Gastrocnemius medialis (tissue), 4 donors: ENCODE measurements around the gene CRYM. TPM values are rescaled to one million over a fixed set of nuclear protein-coding genes. Genes with fewer than 3 reads are reported as not detected.

Source experiments
- ATAC-seq, 2 donors: fragments of 150-250 bp; one replicate each; pipeline ENCODE4 v1.9.1; 2016
- DNase-seq, 2 donors: peaks; one replicate each; pipeline ENCODE4 v3.0.0-alpha.2; 2019
- H3K27ac ChIP-seq, 4 donors: fragments of 200-600 bp; sonication (generic); 1 replicate in 1 of 4; 2 replicates in 3 of 4; pipeline ENCODE4 v1.5.1; 2016 to 2018; ENCODE audit warnings: mild to moderate bottlenecking in 2 of 4, moderate library complexity in 1 of 4
- H3K27me3 ChIP-seq, 3 donors: fragments of 200-600 bp; sonication (generic) in 2 of 3; 1 replicate in 1 of 3; 2 replicates in 2 of 3; pipeline versions ENCODE4 v1.5.1 to v1.6.0; 2016 to 2019; ENCODE audit warnings: mild to moderate bottlenecking in 1 of 3, moderate library complexity in 1 of 3
- H3K36me3 ChIP-seq, 2 donors: fragments of 200-600 bp; sonication (generic) in 1 of 2; one replicate each; pipeline ENCODE4 v1.5.1; 2017 to 2018
- H3K4me1 ChIP-seq, 2 donors: fragments of 200-600 bp; sonication (generic) in 1 of 2; one replicate each; pipeline ENCODE4 v1.5.1; 2016 to 2017; ENCODE audit warnings: mild to moderate bottlenecking in 2 of 2
- H3K4me3 ChIP-seq, 4 donors: fragments of 200-600 bp; sonication (generic) in 3 of 4; 1 replicate in 1 of 4; 2 replicates in 3 of 4; pipeline ENCODE4 v1.5.1; 2016 to 2019; ENCODE audit warnings: mild to moderate bottlenecking in 2 of 4
- H3K9me3 ChIP-seq, 3 donors: fragments of 200-600 bp; sonication (generic) in 2 of 3; 1 replicate in 1 of 3; 2 replicates in 2 of 3; pipeline ENCODE4 v1.5.1; 2016 to 2019
- POLR2A ChIP-seq, 2 donors: fragments of 450-650 bp; IDR thresholded peaks; one replicate each; pipeline ENCODE4 v1.6.1; 2017; ENCODE audit warnings: antibody characterized with exemption in 2 of 2, mild to moderate bottlenecking in 2 of 2, moderate library complexity in 2 of 2
- in situ Hi-C, 4 donors: fragments of 200-750 bp; cut with MboI; loops; one replicate each; pipeline versions ENCODE4 v1.15.0 to v1.8.0; 2017; ENCODE audit warnings: low sequenced_read_pairs in 4 of 4
- intact Hi-C: fragments of 100-400 bp; cut with DNase I; formaldehyde crosslinking; loops from one replicate; pipeline ENCODE4 v1.15.1; 2023; ENCODE audit warnings: low total_unique reads
- total RNA-seq, 4 donors: library from RNA; depleted of rRNA; stranded (reverse); fragments of >200 nt; gene quantifications; one replicate each; pipeline versions ENCODE4 v1.1.0 to v1.2.3, GENCODE V29; 2016
- TF ChIP-seq, protein P1 (sequence below), 5 experiments: fragments of 450-650 bp in 3 of 5; fragments of 200-600 bp in 2 of 5; sonication (generic) in 2 of 5; IDR thresholded peaks in 4 of 5; conservative IDR thresholded peaks in 1 of 5; 1 replicate in 4 of 5; 2 replicates in 1 of 5; pipeline ENCODE4 v1.5.1; 2016 to 2019; ENCODE audit warnings: antibody characterized with exemption in 5 of 5, mild to moderate bottlenecking in 3 of 5, moderate library complexity in 3 of 5

CRYM gene
- total RNA-seq, 4 donors from 2014 or later = not detected

GRCh38 chr16:21233521-21234150 lies 44.5 kb downstream of the CRYM start, which contains the start of gene ANKS4B:
Gene ANKS4B, plus strand, starts transcription at chr16:21233699. Its CDS starts 39 bp downstream, at chr16:21233738.
- TF ChIP-seq POLR2A (IDR thresholded peaks at IDR 0.05) = no peak
- TF ChIP-seq, protein P1, sequence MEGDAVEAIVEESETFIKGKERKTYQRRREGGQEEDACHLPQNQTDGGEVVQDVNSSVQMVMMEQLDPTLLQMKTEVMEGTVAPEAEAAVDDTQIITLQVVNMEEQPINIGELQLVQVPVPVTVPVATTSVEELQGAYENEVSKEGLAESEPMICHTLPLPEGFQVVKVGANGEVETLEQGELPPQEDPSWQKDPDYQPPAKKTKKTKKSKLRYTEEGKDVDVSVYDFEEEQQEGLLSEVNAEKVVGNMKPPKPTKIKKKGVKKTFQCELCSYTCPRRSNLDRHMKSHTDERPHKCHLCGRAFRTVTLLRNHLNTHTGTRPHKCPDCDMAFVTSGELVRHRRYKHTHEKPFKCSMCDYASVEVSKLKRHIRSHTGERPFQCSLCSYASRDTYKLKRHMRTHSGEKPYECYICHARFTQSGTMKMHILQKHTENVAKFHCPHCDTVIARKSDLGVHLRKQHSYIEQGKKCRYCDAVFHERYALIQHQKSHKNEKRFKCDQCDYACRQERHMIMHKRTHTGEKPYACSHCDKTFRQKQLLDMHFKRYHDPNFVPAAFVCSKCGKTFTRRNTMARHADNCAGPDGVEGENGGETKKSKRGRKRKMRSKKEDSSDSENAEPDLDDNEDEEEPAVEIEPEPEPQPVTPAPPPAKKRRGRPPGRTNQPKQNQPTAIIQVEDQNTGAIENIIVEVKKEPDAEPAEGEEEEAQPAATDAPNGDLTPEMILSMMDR (IDR thresholded peaks at IDR 0.05 in 4 of 5, conservative IDR thresholded peaks at IDR 0.05 in 1 of 5) = no peak
- DNase-seq (no peak), ATAC-seq (no peak)
- H3K4me1 ChIP-seq = no peaks in the 10 kb centered on the region
- no peak within 1 kb of the TSS for H3K27ac ChIP-seq
- H3K27me3 ChIP-seq = peaks cover 0 to 17% (median 3%) of the 10 kb centered on the region in 3 donors
- H3K9me3 ChIP-seq = no peaks in the 10 kb centered on the region
- H3K36me3 ChIP-seq = no peaks in the 10 kb centered on the region
- intact Hi-C loops = no loop called here
- no peak within 1 kb of the TSS for H3K4me3 ChIP-seq
- in situ Hi-C loops = no loop called here

DNA sequence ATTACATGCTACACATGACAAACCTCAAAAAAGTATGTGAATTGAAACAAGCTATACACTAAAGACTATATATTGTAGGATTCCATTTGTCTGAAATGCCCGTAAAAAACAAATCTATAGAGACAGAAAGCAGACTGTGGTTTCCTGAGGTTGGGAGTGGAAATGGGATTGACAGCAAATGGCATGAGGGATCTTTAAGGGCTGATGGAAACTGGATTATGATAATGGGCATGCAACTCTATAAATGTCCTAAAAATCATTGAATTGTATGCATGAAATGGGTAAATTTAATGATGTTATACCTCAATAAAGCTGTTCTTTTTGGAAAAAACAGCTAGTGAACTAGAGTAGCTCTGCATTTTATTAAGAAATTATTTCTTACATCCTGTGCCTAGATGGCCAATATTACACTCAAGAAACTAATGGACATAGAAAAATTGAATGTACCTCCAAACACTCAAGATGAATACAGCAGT lies 45.0 kb downstream of the CRYM start:
- TF ChIP-seq, protein P1 (IDR thresholded peaks at IDR 0.05 in 4 of 5, conservative IDR thresholded peaks at IDR 0.05 in 1 of 5) = no peak
- no peak for TF ChIP-seq POLR2A (IDR thresholded peaks at IDR 0.05)
- DNase-seq (no peak), ATAC-seq (no peak)
- Histone ChIP-seq H3K27ac (no peak overlapping the region), H3K36me3 (no peaks in the 10 kb centered on the region), H3K4me3 (no peak overlapping the region), H3K4me1 (no peaks in the 10 kb centered on the region), H3K9me3 (no peaks in the 10 kb centered on the region), H3K27me3 (peaks cover 0 to 17% (median 3%) of the 10 kb centered on the region in 3 donors)
- in situ Hi-C loops (no loop called here), intact Hi-C loops (no loop called here)

DNA sequence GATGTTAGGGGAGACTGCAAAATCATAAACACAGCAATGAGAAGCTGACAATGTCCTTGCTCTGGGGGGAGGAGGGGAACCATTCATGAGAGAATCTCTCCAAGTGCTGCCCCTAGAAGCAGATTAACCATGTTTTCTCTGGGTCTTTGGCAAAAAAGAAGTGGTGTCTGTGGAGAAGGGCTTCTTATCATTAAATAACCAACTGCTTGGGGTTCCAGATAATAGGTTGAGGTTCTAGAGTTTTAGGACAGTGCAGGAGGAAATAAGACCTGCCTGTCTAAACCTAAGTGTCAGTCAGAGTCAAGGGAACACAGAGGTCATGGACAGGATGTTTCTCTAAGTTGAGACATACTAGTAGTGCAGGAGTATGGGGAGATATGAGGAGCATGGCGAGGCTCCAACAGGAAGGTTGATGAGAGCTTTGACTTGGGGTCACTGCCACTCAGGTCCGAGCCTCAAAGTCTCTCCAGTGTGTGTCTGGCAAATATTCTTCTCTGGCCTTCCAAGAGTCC lies 49.7 kb downstream of the CRYM start:
- no peak for DNase-seq
- intact Hi-C loops (no loop called here), in situ Hi-C loops (no loop called here)
- H3K27me3 ChIP-seq = peaks cover 0 to 21% (median 3%) of the 10 kb centered on the region in 3 donors
- TF ChIP-seq POLR2A (IDR thresholded peaks at IDR 0.05) = no peak
- TF ChIP-seq, protein P1 (IDR thresholded peaks at IDR 0.05 in 4 of 5, conservative IDR thresholded peaks at IDR 0.05 in 1 of 5) = no peak
- H3K9me3 ChIP-seq = no peaks in the 10 kb centered on the region
- no peak overlapping the region for H3K27ac ChIP-seq
- H3K4me3 ChIP-seq = no peak overlapping the region
- H3K4me1 ChIP-seq = no peaks in the 10 kb centered on the region
- H3K36me3 ChIP-seq = no peaks in the 10 kb centered on the region
- no peak for ATAC-seq

DNA sequence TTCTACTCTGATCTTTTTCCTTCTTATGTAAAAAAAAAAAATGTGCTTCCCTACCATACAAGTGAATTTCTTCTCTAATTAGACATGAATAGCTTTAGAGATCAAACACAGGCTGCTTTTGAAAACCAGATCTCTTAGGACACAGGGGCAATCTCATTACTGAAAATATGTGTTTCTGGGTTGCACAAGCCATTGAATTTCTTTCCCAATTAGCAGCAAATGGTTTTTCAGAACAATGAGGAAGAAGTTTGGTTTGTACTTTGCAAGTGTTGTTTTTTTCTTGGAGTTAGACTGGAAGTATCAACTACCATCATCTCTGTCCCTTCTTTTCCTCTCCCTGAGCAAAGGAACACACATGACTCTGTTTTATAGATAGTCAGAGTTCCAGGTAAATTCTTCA lies 50.2 kb downstream of the CRYM start:
- H3K4me3 ChIP-seq = no peak overlapping the region
- in situ Hi-C loops (no loop called here), intact Hi-C loops (no loop called here)
- H3K27ac ChIP-seq = no peak overlapping the region
- DNase-seq (no peak), ATAC-seq (no peak)
- no peak for TF ChIP-seq POLR2A (IDR thresholded peaks at IDR 0.05)
- H3K4me1 ChIP-seq = no peaks in the 10 kb centered on the region
- H3K9me3 ChIP-seq = no peaks in the 10 kb centered on the region
- no peaks in the 10 kb centered on the region for H3K36me3 ChIP-seq
- H3K27me3 ChIP-seq = peaks cover 0 to 16% (median 3%) of the 10 kb centered on the region in 3 donors

- no peaks in the 10 kb centered on the region for H3K4me1 ChIP-seq
- H3K9me3 ChIP-seq = no peaks in the 10 kb centered on the region
- H3K27me3 ChIP-seq = peaks cover 0 to 8% (median 0%) of the 10 kb centered on the region in 3 donors
- H3K27ac ChIP-seq = no peak overlapping the region
- DNase-seq = no peak
- intact Hi-C loops = no loop called here
- H3K4me3 ChIP-seq = no peak overlapping the region
- TF ChIP-seq POLR2A (IDR thresholded peaks at IDR 0.05) = no peak
- TF ChIP-seq, protein P1 (IDR thresholded peaks at IDR 0.05 in 4 of 5, conservative IDR thresholded peaks at IDR 0.05 in 1 of 5) = no peak
- no peak for ATAC-seq
- in situ Hi-C loops = no loop called here
- no peaks in the 10 kb centered on the region for H3K36me3 ChIP-seq
Measured at GRCh38 chr16:21226749-21227148, 51.3 kb downstream of the CRYM start.
